H1 (cell line): ENCODE measurements around the gene DIP2C. TPM values are rescaled to one million over a fixed set of nuclear protein-coding genes. Genes with fewer than 3 reads are reported as not detected.

Source experiments
- CTCF ChIA-PET: fragments of 300-600 bp; sonication (Branson Sonifier 250); formaldehyde crosslinking; loops from one replicate; lab custom pipeline; 2021; ENCODE audit not compliant: partially characterized antibody; lab: Charles Lee
- POLR2A ChIA-PET: fragments of 300-600 bp; sonication (Branson Sonifier 250); formaldehyde crosslinking; loops from one replicate; lab custom pipeline; 2021; ENCODE audit warnings: inconsistent platforms; ENCODE audit not compliant: partially characterized antibody; lab: Charles Lee
- DNase-seq, 2 experiments: peaks; one replicate each; pipeline versions ENCODE4 v3.0.0 to v3.0.0-alpha.2; 2010 to 2022; ENCODE audit warnings: low spot score in 2 of 2, low read depth in 1 of 2, mixed read lengths in 1 of 2
- FAIRE-seq: peaks from 2 replicates; lab custom pipeline; 2011; peaks lifted over from hg19 to GRCh38; lab: Jason Lieb, UNC
- H2AFZ ChIP-seq: 2 replicates; pipeline ENCODE4 v1.8.1; 2012; ENCODE audit warnings: low read length, inconsistent platforms
- H2AK5ac ChIP-seq: 2 replicates; pipeline ENCODE4 v1.6.1; 2013; ENCODE audit warnings: low read depth, low read length
- H2BK120ac ChIP-seq: replicated peaks from 2 replicates; pipeline ENCODE3; 2013; ENCODE audit warnings: low read depth, low read length, inconsistent platforms
- H2BK12ac ChIP-seq: 2 replicates; pipeline ENCODE4 v1.6.1; 2013; ENCODE audit warnings: low read depth, low read length
- H2BK15ac ChIP-seq: 2 replicates; pipeline ENCODE4 v1.6.1; 2013; ENCODE audit warnings: low read length
- H2BK20ac ChIP-seq: 2 replicates; pipeline ENCODE4 v1.6.1; 2013; ENCODE audit warnings: low read length
- H2BK5ac ChIP-seq: 2 replicates; pipeline ENCODE4 v1.6.1; 2013; ENCODE audit warnings: low read depth, low read length
- H3K14ac ChIP-seq: 2 replicates; pipeline ENCODE4 v1.6.1; 2013; ENCODE audit warnings: inconsistent platforms; ENCODE audit not compliant: insufficient read length
- H3K18ac ChIP-seq: 2 replicates; pipeline ENCODE4 v1.6.1; 2013; ENCODE audit warnings: low read length; ENCODE audit errors: extremely low read depth
- H3K23ac ChIP-seq: 2 replicates; pipeline ENCODE4 v1.6.1; 2013; ENCODE audit warnings: inconsistent platforms; ENCODE audit not compliant: insufficient read length
- H3K23me2 ChIP-seq: 2 replicates; pipeline ENCODE4 v1.6.1; 2013; ENCODE audit warnings: low read depth, low read length
- H3K27ac ChIP-seq: 2 replicates; pipeline ENCODE4 v1.6.1; 2011; ENCODE audit warnings: low read depth, low read length, inconsistent platforms
- H3K27me3 ChIP-seq, 4 experiments: replicated peaks in 1 of 4; 1 replicate in 1 of 4; 2 replicates in 3 of 4; pipeline versions ENCODE4 v1.6.1 to v1.8.1; 2011 to 2013; ENCODE audit warnings: low read length in 3 of 4, mild to moderate bottlenecking in 3 of 4, inconsistent platforms in 2 of 4, mixed read lengths in 2 of 4, moderate library complexity in 1 of 4; ENCODE audit not compliant: control insufficient read depth in 3 of 4, insufficient read depth in 3 of 4; ENCODE audit errors: extremely low read depth in 1 of 4
- H3K36me3 ChIP-seq, 4 experiments: 2 replicates each; pipeline versions ENCODE4 v1.6.1 to v1.8.1; 2011 to 2013; ENCODE audit warnings: mild to moderate bottlenecking in 4 of 4, low read length in 3 of 4, moderate library complexity in 2 of 4, control low read depth in 1 of 4, inconsistent platforms in 1 of 4; ENCODE audit not compliant: insufficient read depth in 4 of 4, control insufficient read depth in 2 of 4
- H3K4ac ChIP-seq: replicated peaks from 2 replicates; pipeline ENCODE3; 2013; ENCODE audit warnings: low read length, low read depth, mixed read lengths, inconsistent platforms; ENCODE audit not compliant: insufficient read length
- H3K4me1 ChIP-seq, 4 experiments: replicated peaks in 1 of 4; 1 replicate in 1 of 4; 2 replicates in 3 of 4; pipeline versions ENCODE4 v1.6.1 to v1.8.1; 2011 to 2013; ENCODE audit warnings: low read length in 3 of 4, inconsistent platforms in 2 of 4, mixed read lengths in 1 of 4; ENCODE audit not compliant: insufficient read depth in 4 of 4, control insufficient read depth in 3 of 4
- H3K4me2 ChIP-seq, 2 experiments: 2 replicates each; pipeline versions ENCODE4 v1.6.1 to v1.8.1; 2011 to 2013; ENCODE audit warnings: low read depth in 2 of 2, low read length in 2 of 2, control low read depth in 1 of 2, inconsistent platforms in 1 of 2, mild to moderate bottlenecking in 1 of 2; ENCODE audit not compliant: insufficient read depth in 1 of 2
- H3K4me3 ChIP-seq, 4 experiments: fragments of 200-600, 300-600 bp in 1 of 4; sonication (generic), shearing (Covaris generic), sonication (Bioruptor Twin) in 1 of 4; 2 replicates each; pipeline versions ENCODE4 v1.5.1 to v1.8.1; 2011 to 2016; ENCODE audit warnings: low read length in 4 of 4, low read depth in 3 of 4, control low read depth in 2 of 4, inconsistent platforms in 2 of 4, mild to moderate bottlenecking in 2 of 4, mixed read lengths in 1 of 4, moderate library complexity in 1 of 4; ENCODE audit not compliant: insufficient read depth in 2 of 4; ENCODE audit errors: extremely low read depth in 1 of 4
- H3K56ac ChIP-seq: replicated peaks from 2 replicates; pipeline ENCODE3; 2013; ENCODE audit warnings: low read depth, mild to moderate bottlenecking, mixed read lengths, low read length, inconsistent platforms; ENCODE audit not compliant: insufficient read length
- H3K79me1 ChIP-seq: 2 replicates; pipeline ENCODE4 v1.6.1; 2013; ENCODE audit warnings: low read depth, low read length, control low read depth
- H3K79me2 ChIP-seq, 2 experiments: 2 replicates each; pipeline versions ENCODE4 v1.6.1 to v1.8.1; 2012 to 2013; ENCODE audit warnings: low read length in 2 of 2, mild to moderate bottlenecking in 2 of 2, inconsistent platforms in 1 of 2; ENCODE audit not compliant: insufficient read depth in 2 of 2, control insufficient read depth in 1 of 2
- H3K9ac ChIP-seq, 4 experiments: replicated peaks in 1 of 4; 1 replicate in 1 of 4; 2 replicates in 3 of 4; pipeline versions ENCODE4 v1.6.1 to v1.8.1; 2011 to 2013; ENCODE audit warnings: low read depth in 3 of 4, low read length in 3 of 4, control low read depth in 2 of 4, mild to moderate bottlenecking in 2 of 4, moderate library complexity in 2 of 4, inconsistent platforms in 1 of 4; ENCODE audit errors: extremely low read depth in 1 of 4
- H3K9me3 ChIP-seq, 2 experiments: 2 replicates each; pipeline versions ENCODE4 v1.6.1 to v1.8.1; 2012 to 2013; ENCODE audit warnings: mild to moderate bottlenecking in 2 of 2, moderate library complexity in 2 of 2, control low read depth in 1 of 2, inconsistent platforms in 1 of 2, low read depth in 1 of 2, low read length in 1 of 2, mixed read lengths in 1 of 2; ENCODE audit not compliant: insufficient read depth in 2 of 2
- H4K20me1 ChIP-seq, 2 experiments: replicated peaks in 1 of 2; 2 replicates each; pipeline versions ENCODE3 to v1.8.1; 2011 to 2013; ENCODE audit warnings: inconsistent platforms in 2 of 2, low read length in 2 of 2, mild to moderate bottlenecking in 1 of 2; ENCODE audit not compliant: insufficient read depth in 2 of 2, control insufficient read depth in 1 of 2
- H4K5ac ChIP-seq: 2 replicates; pipeline ENCODE4 v1.6.1; 2013; ENCODE audit warnings: low read length, low read depth, mixed read lengths, inconsistent platforms; ENCODE audit not compliant: insufficient read length
- H4K8ac ChIP-seq: 2 replicates; pipeline ENCODE4 v1.8.0; 2013; ENCODE audit warnings: mild to moderate bottlenecking, moderate library complexity, low read length, inconsistent platforms; ENCODE audit not compliant: insufficient read depth; ENCODE audit errors: extremely low read depth
- H4K91ac ChIP-seq: replicated peaks from 2 replicates; pipeline ENCODE3; 2013; ENCODE audit warnings: low read length, mixed read lengths, inconsistent platforms; ENCODE audit not compliant: insufficient read length
- CTBP2 ChIP-seq: IDR thresholded peaks from 2 replicates; pipeline ENCODE4 v1.7.0; 2011; ENCODE audit warnings: borderline replicate concordance, mild to moderate bottlenecking, moderate library complexity, mixed read lengths, low read length; ENCODE audit not compliant: insufficient read depth, insufficient read length
- EGR1 ChIP-seq: IDR thresholded peaks from 2 replicates; pipeline ENCODE4 v1.6.1; 2011; ENCODE audit warnings: low read depth, low read length, borderline replicate concordance
- HDAC6 ChIP-seq: IDR thresholded peaks from one replicate; pipeline ENCODE4 v1.7.1; 2012; ENCODE audit warnings: low read depth, mild to moderate bottlenecking, inconsistent platforms, low read length, moderate library complexity
- KDM1A ChIP-seq: fragments of 200-600, 300-600 bp; sonication (generic); IDR thresholded peaks from 2 replicates; pipeline ENCODE4 v1.7.1; 2016; ENCODE audit warnings: mild to moderate bottlenecking, low read length, borderline replicate concordance
- MAFK ChIP-seq: IDR thresholded peaks from 2 replicates; pipeline ENCODE4 v1.6.1; 2012; ENCODE audit warnings: low read depth, mild to moderate bottlenecking, improper control_type of control experiment, low read length
- MAX ChIP-seq: IDR thresholded peaks from 2 replicates; pipeline ENCODE4 v1.6.1; 2012; ENCODE audit warnings: inconsistent platforms
- SAP30 ChIP-seq: fragments of 300-600 bp; sonication (generic); IDR thresholded peaks from 2 replicates; pipeline ENCODE4 v1.7.1; 2012; ENCODE audit warnings: low read length, moderate library complexity, mild to moderate bottlenecking, inconsistent platforms; ENCODE audit not compliant: insufficient read depth, insufficient replicate concordance
- TAF1 ChIP-seq: IDR thresholded peaks from 2 replicates; pipeline ENCODE4 v1.6.1; 2011; ENCODE audit warnings: mild to moderate bottlenecking, low read depth, low read length
- WGBS, 2 experiments: shearing (Covaris generic) in 1 of 2; methylation state at CpG; one replicate each; pipeline versions ENCODE4 v1.1.6 to v1.1.7; 2013 to 2015; ENCODE audit warnings: low lambda C conversion rate in 2 of 2, mixed read lengths in 2 of 2, inconsistent platforms in 1 of 2, low coverage in 1 of 2, missing lambda C conversion rate in 1 of 2; ENCODE audit not compliant: insufficient replicate concordance in 2 of 2, insufficient coverage in 1 of 2, insufficient read length in 1 of 2; ENCODE audit errors: extremely low coverage in 1 of 2, missing lambda C conversion rate in 1 of 2; 5-methylcytosine and 5-hydroxymethylcytosine counted together
- polyA plus RNA-seq, 7 experiments: library from polyadenylated mRNA; depleted of rRNA in 3 of 7; stranded (reverse) in 5 of 7; unstranded in 2 of 7; fragments of >200 nt in 5 of 7; fragments of 200-250 nt in 2 of 7; gene quantifications; 1 replicate in 5 of 7; 2 replicates in 1 of 7; 4 replicates in 1 of 7; pipeline versions ENCODE4 v1.2.1 to v1.2.3, GENCODE V29; 2011 to 2013; ENCODE audit warnings: missing spikeins in 2 of 7, mixed read lengths in 2 of 7
- total RNA-seq: library from RNA; stranded (reverse); fragmentation: NEBNext Ultra II Directional; extraction: Animal tissue kit (Norgen Biotek cat#: 25700); gene quantifications from 2 replicates; pipeline ENCODE4 v1.2.1, GENCODE V29; 2021

The DIP2C gene
- total and polyA plus RNA-seq, 2 of the 8 experiments (the other 6 are each of a cell fraction or from before 2014, with no cell fraction given), result 3.8 to 9.3 TPM

- Histone ChIP-seq H3K4ac (no peak overlapping the region), H4K5ac (no peak overlapping the region), H4K20me1 (no peaks in the 10 kb centered on the region), H3K23me2 (no peaks in the 10 kb centered on the region), H3K27me3 (no peaks in the 10 kb centered on the region), H2BK12ac (no peak overlapping the region), H2BK15ac (no peak overlapping the region), H3K4me3 (no peak overlapping the region), H3K79me2 (no peaks in the 10 kb centered on the region), H4K91ac (no peak overlapping the region), H2BK120ac (no peak overlapping the region), H3K79me1 (no peaks in the 10 kb centered on the region), H2BK5ac (no peak overlapping the region), H3K9ac (no peak overlapping the region), H2AFZ (no peak overlapping the region), H3K4me2 (no peak overlapping the region), H3K4me1 (no peaks in the 10 kb centered on the region), H3K14ac (no peak overlapping the region), H2AK5ac (no peak overlapping the region), H3K18ac (no peak overlapping the region), H3K27ac (no peak overlapping the region), H4K8ac (no peak overlapping the region), H3K23ac (no peak overlapping the region), H3K36me3 (no peaks in the 10 kb centered on the region), H3K56ac (no peak overlapping the region), H2BK20ac (no peak overlapping the region), H3K9me3 (no peaks in the 10 kb centered on the region)
- 85% methylated on average over 2 of the region's 2 CpGs; no CpG with 5 or more reads in 1 of the 2 experiments for whole genome bisulfite sequencing, 2 experiments
- FAIRE-seq (no peak), DNase-seq (no peak)
- ChIA-PET POLR2A (no interaction called here), CTCF (interaction anchor here (1.0 to 1.5 kb wide), 2 partner anchors 13 to 15 kb away, joined by 4 read pairs; no protein-coding TSS in a partner anchor)
- TF ChIP-seq KDM1A (no peak), TAF1 (no peak), HDAC6 (no peak), MAX (no peak), SAP30 (no peak), EGR1 (no peak), CTBP2 (no peak), MAFK (no peak)
Observed at GRCh38 chr10:429696-430095, 259.8 kb downstream of the DIP2C start.
